GM12878 (cell line): Measurements from ENCODE around the gene ARHGEF38. TPM values are rescaled to one million over a fixed set of nuclear protein-coding genes. Genes with fewer than 3 reads are reported as not detected.

ENCODE experiments used
- ATAC-seq: fragments of 200-7000 bp; cut with Tn5 transposase; 3 replicates; pipeline ENCODE4 v1.9.1; 2020; ENCODE audit warnings: mild to moderate bottlenecking, moderate library complexity
- BruUV-seq: library from RNA; stranded (reverse); fragments of 400-500 nt; replicated peaks from 2 replicates; lab custom pipeline; 2021; lab: Mats Ljungman, UMichigan
- CTCF ChIA-PET: fragments of 300-600 bp; sonication (Branson Sonifier 250); formaldehyde crosslinking; extraction: SDS; loops from one replicate; lab custom pipeline; 2021; ENCODE audit warnings: inconsistent platforms; lab: Yijun Ruan, JAX
- POLR2A ChIA-PET: fragments of 350-600 bp; formaldehyde crosslinking; extraction: SDS; loops from one replicate; lab custom pipeline; 2021; ENCODE audit warnings: inconsistent platforms; lab: Charles Lee
- RAD21 ChIA-PET: fragments of 300-600 bp; sonication (Branson Sonifier 250); formaldehyde crosslinking; loops from one replicate; lab custom pipeline; 2023; ENCODE audit warnings: antibody characterized with exemption; ENCODE audit not compliant: unreplicated experiment; lab: Charles Lee
- SMC1A ChIA-PET: fragments of 300-600 bp; sonication (Branson Sonifier 250); formaldehyde crosslinking; loops from one replicate; lab custom pipeline; 2023; ENCODE audit not compliant: unreplicated experiment, uncharacterized antibody; lab: Charles Lee
- DNase-seq: peaks from one replicate; pipeline ENCODE4 v3.0.0-alpha.2; 2011; ENCODE audit warnings: low read depth, low spot score
- FAIRE-seq: peaks from 3 replicates; lab custom pipeline; 2011; peaks lifted over from hg19 to GRCh38; lab: Jason Lieb, UNC
- H2AFZ ChIP-seq: 2 replicates; pipeline ENCODE4 v1.6.0; 2011; ENCODE audit warnings: low read depth, low read length, control low read depth; ENCODE audit not compliant: control insufficient read depth
- H3K27ac ChIP-seq: 2 replicates; pipeline ENCODE4 v1.5.1; 2011; ENCODE audit warnings: control low read depth; ENCODE audit not compliant: control insufficient read depth, insufficient read depth
- H3K27me3 ChIP-seq, 2 experiments: replicated peaks in 1 of 2; 2 replicates each; pipeline versions ENCODE4 v1.6.0 to v1.6.1; 2011; ENCODE audit warnings: low read length in 1 of 2; ENCODE audit not compliant: control insufficient read depth in 2 of 2, insufficient read depth in 2 of 2
- H3K36me3 ChIP-seq, 2 experiments: 2 replicates each; pipeline ENCODE4 v1.5.1; 2011; ENCODE audit warnings: low read length in 1 of 2; ENCODE audit not compliant: control insufficient read depth in 2 of 2, insufficient read depth in 2 of 2
- H3K4me1 ChIP-seq: 2 replicates; pipeline ENCODE4 v1.6.1; 2011; ENCODE audit warnings: mild to moderate bottlenecking, low read length, moderate library complexity, mixed read lengths; ENCODE audit not compliant: control insufficient read depth, insufficient read depth
- H3K4me2 ChIP-seq: 2 replicates; pipeline ENCODE4 v1.6.0; 2011; ENCODE audit warnings: control low read depth; ENCODE audit not compliant: control insufficient read depth, insufficient read depth
- H3K4me3 ChIP-seq: fragments of 200-600 bp; sonication (generic); 2 replicates; pipeline ENCODE4 v1.5.1; 2016
- H3K79me2 ChIP-seq: 2 replicates; pipeline ENCODE4 v1.6.0; 2011; ENCODE audit warnings: low read length; ENCODE audit not compliant: control insufficient read depth, insufficient read depth
- H3K9ac ChIP-seq: 2 replicates; pipeline ENCODE4 v1.8.0; 2011; ENCODE audit warnings: low read length, control low read depth, mixed read lengths; ENCODE audit not compliant: control insufficient read depth, insufficient read depth
- H3K9me3 ChIP-seq: replicated peaks from 3 replicates; pipeline ENCODE4 v1.5.1; 2011; ENCODE audit warnings: mild to moderate bottlenecking, low read length; ENCODE audit not compliant: control insufficient read depth, insufficient read depth
- H4K20me1 ChIP-seq: 2 replicates; pipeline ENCODE4 v1.6.0; 2011; ENCODE audit not compliant: control insufficient read depth, insufficient read depth
- BCL3 ChIP-seq: IDR thresholded peaks from 2 replicates; pipeline ENCODE4 v1.6.1; 2011; ENCODE audit warnings: borderline replicate concordance, low read depth, mild to moderate bottlenecking, moderate library complexity, low read length; ENCODE audit not compliant: insufficient read depth, poor library complexity, severe bottlenecking
- CBFB ChIP-seq: IDR thresholded peaks from 2 replicates; pipeline ENCODE4 v1.6.1; 2016; ENCODE audit warnings: antibody characterized with exemption, low read depth
- EP300 ChIP-seq, 2 experiments: fragments of 150-350 bp in 1 of 2; IDR thresholded peaks; 2 replicates each; pipeline ENCODE4 v1.6.1; 2011 to 2012; ENCODE audit warnings: low read depth in 2 of 2, low read length in 2 of 2, borderline replicate concordance in 1 of 2, improper control_type of control experiment in 1 of 2, inconsistent platforms in 1 of 2; ENCODE audit not compliant: control insufficient read depth in 1 of 2
- FOS ChIP-seq: IDR thresholded peaks from 3 replicates; pipeline ENCODE4 v1.6.1; 2011; ENCODE audit warnings: borderline replicate concordance; ENCODE audit not compliant: insufficient read length; ENCODE audit errors: extremely low read depth
- IRF3 ChIP-seq: fragments of 450-650 bp; IDR thresholded peaks from 2 replicates; pipeline ENCODE4 v1.6.1; 2014; ENCODE audit warnings: mild to moderate bottlenecking
- PKNOX1 ChIP-seq: fragments of 450-650 bp; IDR thresholded peaks from 2 replicates; pipeline ENCODE4 v1.6.1; 2016; ENCODE audit warnings: mild to moderate bottlenecking
- PRDM15 ChIP-seq: fragments of 450-650 bp; formaldehyde crosslinking; IDR thresholded peaks from 2 replicates; pipeline ENCODE4 v1.4.0; 2020; ENCODE audit warnings: mild to moderate bottlenecking, moderate library complexity
- WRNIP1 ChIP-seq: IDR thresholded peaks from 2 replicates; pipeline ENCODE4 v1.6.1; 2011; ENCODE audit warnings: low read depth, low read length, improper control_type of control experiment, borderline replicate concordance
- ZBTB40 ChIP-seq: fragments of 450-650 bp; IDR thresholded peaks from 2 replicates; pipeline ENCODE4 v1.6.1; 2016; ENCODE audit warnings: mild to moderate bottlenecking, moderate library complexity, borderline replicate concordance
- ZNF217 ChIP-seq: fragments of 450-650 bp; IDR thresholded peaks from 2 replicates; pipeline ENCODE4 v1.6.1; 2017; ENCODE audit warnings: antibody characterized with exemption, mild to moderate bottlenecking
- in situ Hi-C: fragments of 300-500 bp; cut with MboI; formaldehyde crosslinking; loops from 9 replicates; pipeline ENCODE4 v1.14.3; 2018; ENCODE audit warnings: mixed read lengths
- intact Hi-C: fragments of 100-400 bp; cut with micrococcal nuclease; formaldehyde crosslinking; loops from one replicate; pipeline ENCODE4 v1.14.2; 2022; ENCODE audit not compliant: unreplicated experiment
- polyA plus RNA-seq, 11 experiments: library from polyadenylated mRNA; depleted of rRNA in 4 of 11; unstranded in 6 of 11; stranded (reverse) in 5 of 11; fragments of >200 nt; fragmentation: Nextera tagmentation in 4 of 11; fragmentation: Illumina TruSeq in 1 of 11; extraction: Ambion mirVana in 4 of 11; extraction: Trizol in 1 of 11; gene quantifications; 1 replicate in 1 of 11; 2 replicates in 10 of 11; pipeline versions ENCODE4 v1.2.1 to v1.2.3, GENCODE V29; 2011 to 2016; ENCODE audit warnings: inconsistent platforms in 2 of 11, missing spikeins in 2 of 11, low read depth in 1 of 11
- total RNA-seq, 4 experiments: library from RNA; depleted of rRNA in 3 of 4; stranded (reverse); fragments of >200 nt in 3 of 4; fragmentation: Illumina TruSeq in 1 of 4; extraction: Trizol in 1 of 4; gene quantifications; 2 replicates each; pipeline versions ENCODE4 v1.2.1 to v1.2.3, GENCODE V29; 2013 to 2021

The ARHGEF38 gene
- total and polyA plus RNA-seq, 10 of the 15 experiments (the other 5 are each of a cell fraction or from before 2014, with no cell fraction given) = 0.01 to 1.1 (median 0.09) TPM; not detected in 2

GRCh38 chr4:105670684-105671083 is 118.3 kb downstream of the ARHGEF38 start:
- BruUV-seq = no TSS peak
- no peaks in the 10 kb centered on the region for H3K27me3 ChIP-seq
- CTCF ChIA-PET = interaction anchor here (0.9 kb wide), 1 partner anchor 38 kb away, joined by 3 read pairs; no protein-coding TSS in a partner anchor
- no peaks in the 10 kb centered on the region for H3K36me3 ChIP-seq
- RAD21 ChIA-PET = no interaction called here
- in situ Hi-C loops (no loop called here), intact Hi-C loops (no loop called here)
- H2AFZ ChIP-seq = no peak overlapping the region
- H3K4me1 ChIP-seq = no peaks in the 10 kb centered on the region
- SMC1A ChIA-PET = interaction anchor here (0.8 to 2.8 kb wide), 3 partner anchors 39 to 155 kb away, joined by 3 to 12 read pairs (median 3); no protein-coding TSS in a partner anchor
- H3K9ac ChIP-seq = no peak overlapping the region
- DNase-seq (no peak), FAIRE-seq (no peak), ATAC-seq (0 out of 3 replicates have a peak, but pooled peaks have one; percentile 21)
- no peak overlapping the region for H3K4me3 ChIP-seq
- H4K20me1 ChIP-seq = no peaks in the 10 kb centered on the region
- H3K79me2 ChIP-seq = no peaks in the 10 kb centered on the region
- no peak overlapping the region for H3K27ac ChIP-seq
- H3K9me3 ChIP-seq = no peaks in the 10 kb centered on the region
- no peak overlapping the region for H3K4me2 ChIP-seq
- POLR2A ChIA-PET = no interaction called here
- TF ChIP-seq PKNOX1 (no peak), ZBTB40 (no peak), EP300 (IDR thresholded peaks at IDR 0.05; ENCODE audit: borderline replicate concordance in 1 of 2, control insufficient read depth in 1 of 2, low read depth in 2 of 2, low read length in 2 of 2) (no peak), IRF3 (no peak), WRNIP1 (no peak), ZNF217 (no peak), BCL3 (no peak), CBFB (no peak), FOS (no peak), PRDM15 (no peak)
